Ammon's horn (tissue), 1 donor: ENCODE measurements around the gene MACROD2.

Experiments used
- DNase-seq: peaks from one replicate; pipeline ENCODE4 v3.0.0-alpha.2; 2016; ENCODE audit warnings: low spot score

The MACROD2 gene

GRCh38 chr20:14336686-14337085, 341.4 kb downstream of the MACROD2 start:
- DNase-seq = peak; percentile 36

- DNase-seq = peak; percentile 97
These were observed 342.3 kb downstream of the MACROD2 start, which contains the start of gene FLRT3 for GRCh38 chr20:14337400-14338171. Gene FLRT3, minus strand, starts transcription at chr20:14337612. Its CDS starts 10,106 bp downstream, at chr20:14327506.

- no peak for DNase-seq
These were observed 346.5 kb downstream of the MACROD2 start for GRCh38 chr20:14341801-14342200.

GRCh38 chr20:14342918-14343317, 347.6 kb downstream of the MACROD2 start:
- no peak for DNase-seq

- no peak for DNase-seq
These were observed 348.3 kb downstream of the MACROD2 start for GRCh38 chr20:14343491-14344065.

GRCh38 chr20:14344746-14345145, 349.4 kb downstream of the MACROD2 start:
- no peak for DNase-seq

GRCh38 chr20:14355791-14356190, 360.5 kb downstream of the MACROD2 start:
- no peak for DNase-seq

GRCh38 chr20:14360416-14360815, 365.1 kb downstream of the MACROD2 start:
- DNase-seq = no peak

GRCh38 chr20:14361509-14362345, 366.4 kb downstream of the MACROD2 start:
- no peak for DNase-seq

- no peak for DNase-seq
These were observed 378.9 kb downstream of the MACROD2 start for GRCh38 chr20:14374196-14374595.

- DNase-seq = no peak
These were observed 380.2 kb downstream of the MACROD2 start for GRCh38 chr20:14375416-14375985.

- DNase-seq = no peak
These were observed 383.0 kb downstream of the MACROD2 start for GRCh38 chr20:14378326-14378725.

GRCh38 chr20:14383335-14383734, 388.0 kb downstream of the MACROD2 start:
- no peak for DNase-seq

GRCh38 chr20:14384416-14385175, 389.3 kb downstream of the MACROD2 start:
- peak; percentile 16 for DNase-seq

- no peak for DNase-seq
These were observed 389.9 kb downstream of the MACROD2 start for GRCh38 chr20:14385176-14385740.

- DNase-seq = no peak
These were observed 391.4 kb downstream of the MACROD2 start for GRCh38 chr20:14386726-14387125.

GRCh38 chr20:14401479-14402138, 406.3 kb downstream of the MACROD2 start:
- DNase-seq = no peak

GRCh38 chr20:14404515-14404914, 409.2 kb downstream of the MACROD2 start:
- no peak for DNase-seq

- DNase-seq = no peak
These were observed 411.2 kb downstream of the MACROD2 start for GRCh38 chr20:14406495-14406894.

GRCh38 chr20:14407336-14407735, 412.0 kb downstream of the MACROD2 start:
- no peak for DNase-seq
